Measurements from ENCODE around the gene CLCNKB.

Gene CLCNKB

DNA sequence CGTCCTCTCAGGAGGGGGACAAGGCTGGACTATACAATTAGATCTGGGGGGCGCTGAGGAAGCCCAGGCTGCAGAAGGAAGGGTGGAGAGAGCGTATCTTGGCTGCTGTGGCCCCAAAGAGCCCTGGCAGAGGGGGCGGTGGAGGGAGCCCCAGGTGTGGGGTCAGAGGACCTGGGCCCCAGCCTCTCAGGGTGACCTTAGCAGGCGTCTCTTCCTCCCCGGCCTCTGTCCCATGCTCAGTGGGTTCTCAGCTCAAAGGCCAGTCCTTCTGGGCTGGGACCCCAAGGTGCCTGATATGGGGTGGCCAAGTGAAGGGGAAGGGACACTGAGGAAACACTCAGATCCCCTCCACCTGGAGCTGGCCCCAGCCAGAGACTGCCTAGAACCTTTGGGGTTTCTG is 28.0 kb downstream of the CLCNKB start:
- in situ Hi-C loops (cut with HindIII; ENCODE audit: low sequenced_read_pairs): loop anchor here (25.0 kb wide), 1 partner anchor 166 kb away; the partner anchor contains the start of gene CPLANE2

DNA sequence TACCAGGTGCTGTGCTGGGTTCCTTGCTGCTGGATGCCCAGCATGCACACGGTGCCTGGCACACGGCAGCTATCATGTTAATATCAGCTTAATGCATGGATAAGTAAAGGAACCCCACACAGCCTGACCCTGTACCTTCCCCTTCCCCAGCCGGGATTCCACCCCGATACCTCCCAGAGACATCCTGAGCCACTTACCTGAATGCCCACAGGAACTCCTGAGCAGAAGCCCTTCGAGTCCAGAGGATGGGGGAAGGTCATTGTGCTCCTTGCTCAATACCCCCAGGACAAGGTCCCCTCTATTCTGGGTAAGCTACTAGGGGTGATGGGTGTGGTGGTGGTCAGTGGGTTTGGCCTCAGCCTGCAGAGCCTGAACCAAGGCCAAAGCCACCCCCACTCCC is 28.5 kb downstream of the CLCNKB start:
- in situ Hi-C loops (cut with HindIII; ENCODE audit: low sequenced_read_pairs): loop anchor here (25.0 kb wide), 1 partner anchor 165 kb away; the partner anchor contains the start of gene CPLANE2

DNA sequence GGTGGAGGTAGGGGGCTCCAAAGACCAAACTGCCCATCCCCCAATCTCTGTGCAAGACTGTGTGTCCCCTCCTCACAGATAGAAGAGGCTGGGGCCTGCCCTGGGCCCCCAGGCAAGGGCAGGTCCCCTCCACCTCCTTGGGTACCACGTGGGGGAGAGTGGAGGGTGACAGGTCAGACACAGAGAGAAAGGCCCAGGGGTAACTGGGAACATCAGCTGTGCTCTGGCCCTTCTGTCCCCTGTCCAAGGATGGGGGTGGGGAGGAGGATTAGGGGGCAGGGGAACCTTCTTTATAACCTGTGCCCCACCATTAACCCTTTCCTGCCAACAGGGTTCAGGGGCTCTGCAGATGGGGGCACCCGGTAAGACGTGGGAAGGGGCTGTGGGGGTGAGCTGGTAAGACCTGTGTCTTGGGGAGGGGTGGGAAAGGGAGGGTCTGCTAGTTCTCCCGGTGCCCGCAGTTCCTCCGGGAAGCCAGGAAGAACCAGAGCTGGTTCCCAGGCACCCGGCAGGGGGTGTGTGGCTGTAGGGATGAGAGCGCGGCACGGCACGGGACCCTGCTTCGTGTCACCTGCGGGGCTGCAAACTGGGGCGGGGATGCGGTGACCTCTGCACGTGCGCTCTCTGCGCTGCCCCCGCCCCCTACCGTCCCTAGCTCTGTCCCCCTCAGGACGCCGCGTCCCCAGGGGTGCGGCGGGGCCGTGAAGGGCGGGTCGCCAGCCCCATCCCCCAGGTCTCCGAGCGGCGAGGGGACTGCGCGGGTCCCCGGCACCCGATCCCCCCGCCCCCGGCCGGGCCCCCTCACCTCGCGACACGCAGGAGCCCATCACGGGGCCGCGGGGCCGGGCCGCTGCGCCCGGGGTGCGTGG is 29.3 kb downstream of the CLCNKB start:
- in situ Hi-C loops (cut with HindIII; ENCODE audit: low sequenced_read_pairs): loop anchor here (25.0 kb wide), 1 partner anchor 164 kb away; the partner anchor contains the start of gene CPLANE2

DNA sequence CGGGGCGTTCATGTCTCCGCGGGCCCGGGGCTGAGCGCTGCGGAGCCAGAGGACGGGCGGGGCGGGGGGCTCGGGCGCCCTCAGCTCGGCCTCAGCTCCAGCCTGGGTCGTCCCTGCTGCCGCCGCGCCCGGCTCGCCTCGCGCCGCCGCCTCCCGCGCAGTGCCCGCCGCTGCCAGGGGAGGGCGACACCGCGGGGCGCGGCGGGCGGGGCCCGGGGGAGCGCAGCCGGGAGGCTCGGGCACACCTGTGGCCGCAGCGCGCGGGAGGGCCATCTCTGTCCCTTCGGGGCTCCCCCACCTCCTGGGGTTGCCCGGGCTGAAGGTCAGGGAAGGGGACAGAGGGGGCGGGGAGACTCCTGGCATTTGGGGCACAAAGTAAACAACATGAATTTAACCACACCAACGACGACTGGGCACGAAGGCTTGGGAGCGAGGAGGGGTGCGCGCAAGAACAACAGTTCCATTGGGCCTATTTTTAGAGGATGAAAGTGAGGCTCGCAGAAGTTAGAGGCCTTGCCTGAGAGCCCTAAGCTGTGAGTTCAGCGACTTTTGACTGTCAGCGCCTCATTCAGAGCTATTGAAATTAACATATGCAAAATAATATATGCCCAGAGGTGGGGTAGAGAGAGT is 30.0 kb downstream of the CLCNKB start, which contains the start of gene FAM131C:
Gene FAM131C (minus strand): TSS at position 162 of the 630 bp plus-strand sequence. CDS start 209 bp downstream, outside the sequence.
- in situ Hi-C loops (cut with HindIII; ENCODE audit: low sequenced_read_pairs): loop anchor here (25.0 kb wide), 1 partner anchor 164 kb away; the partner anchor contains the start of gene CPLANE2

DNA sequence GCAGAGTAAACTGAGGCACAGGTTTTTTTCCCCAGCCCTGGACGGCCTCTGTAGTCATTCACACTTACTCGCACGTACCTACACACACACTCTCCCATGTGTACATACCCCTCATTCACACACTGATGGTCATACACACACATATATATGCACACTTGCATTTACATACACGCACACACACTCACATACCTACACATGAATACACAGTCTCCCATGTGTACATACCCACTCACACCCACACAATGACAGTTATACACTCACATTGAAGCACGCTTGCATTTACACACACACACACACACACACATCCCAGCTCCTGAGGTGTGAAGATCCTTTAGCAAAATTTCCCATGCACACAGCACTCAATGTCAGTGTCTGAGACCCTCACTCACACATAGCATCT is 30.6 kb downstream of the CLCNKB start:
- in situ Hi-C loops (cut with HindIII; ENCODE audit: low sequenced_read_pairs): loop anchor here (25.0 kb wide), 1 partner anchor 163 kb away; the partner anchor contains the start of gene CPLANE2

DNA sequence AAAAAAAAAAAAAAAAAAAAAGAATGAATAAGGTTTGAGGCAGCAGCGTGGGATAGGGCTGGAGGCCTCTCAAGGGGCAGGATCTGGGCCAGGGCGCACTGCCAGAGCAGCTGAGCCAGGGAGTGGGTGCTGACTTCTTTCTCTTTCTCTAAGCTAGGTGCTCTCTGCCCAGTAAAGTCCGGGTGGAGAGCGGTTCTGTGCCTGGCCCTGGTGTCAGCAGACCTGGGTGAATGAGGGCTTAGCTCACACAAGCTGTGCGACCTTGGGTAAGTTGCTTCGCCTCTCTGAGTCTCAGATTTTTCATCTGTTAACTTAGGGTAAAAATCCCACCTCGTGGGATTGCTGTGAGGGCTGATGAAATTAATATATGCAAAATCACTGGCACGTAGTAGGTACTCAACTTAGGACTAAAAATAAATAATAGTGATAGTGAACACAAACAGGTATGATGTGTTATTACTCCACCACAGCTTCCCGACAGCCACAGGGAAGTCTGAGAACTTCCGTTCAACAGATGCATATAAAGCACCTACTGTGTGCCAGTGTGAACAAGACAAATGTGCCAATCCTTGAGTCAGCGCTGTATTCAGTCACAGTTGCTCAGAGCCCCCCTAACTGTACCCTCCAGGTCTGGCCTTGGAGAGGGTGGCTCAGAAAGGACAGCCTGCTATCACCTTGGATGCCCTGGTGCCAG is 31.9 kb downstream of the CLCNKB start:
- in situ Hi-C loops (cut with HindIII; ENCODE audit: low sequenced_read_pairs): no loop called here

DNA sequence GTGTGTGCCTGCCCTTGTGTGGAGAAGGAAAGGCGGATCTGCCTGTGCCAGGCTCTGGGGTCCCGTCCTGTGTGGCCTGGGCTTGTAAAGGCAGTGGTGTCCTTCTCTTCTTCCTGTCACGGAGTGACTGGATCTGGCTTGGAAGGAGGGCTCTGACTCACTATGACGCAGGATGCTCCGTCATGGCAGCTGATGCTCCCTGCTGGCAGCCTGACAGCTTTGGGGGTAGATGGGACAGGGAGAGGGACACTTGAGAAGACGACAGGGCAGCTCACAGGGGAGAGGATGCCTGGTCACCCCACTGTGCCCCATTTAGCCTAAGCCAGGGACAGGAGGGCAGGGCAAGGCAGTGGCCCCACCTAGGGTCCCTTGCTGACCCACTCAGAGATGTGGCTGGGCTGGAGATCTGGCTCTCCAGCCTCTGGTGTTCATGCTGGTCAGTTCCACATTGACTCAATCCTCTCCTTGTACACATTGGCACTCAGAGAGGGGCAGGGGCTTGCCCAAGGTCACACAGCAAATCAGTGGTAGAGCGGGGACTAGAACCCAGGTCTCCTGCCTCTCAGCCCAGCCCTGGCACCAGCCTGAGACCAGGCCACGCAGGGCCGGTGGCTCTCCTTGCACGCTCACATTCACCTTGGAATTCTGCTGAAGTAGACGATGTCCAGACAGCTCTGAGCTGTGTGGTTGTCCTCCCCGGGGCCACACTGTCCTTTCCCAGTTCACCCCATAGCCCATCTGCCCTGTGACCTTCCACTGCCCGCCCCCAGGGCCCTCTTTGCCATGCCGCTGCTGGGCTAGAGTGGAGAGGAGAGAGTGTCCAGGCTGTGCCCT is 32.7 kb downstream of the CLCNKB start:
- in situ Hi-C loops (cut with HindIII; ENCODE audit: low sequenced_read_pairs): no loop called here

DNA sequence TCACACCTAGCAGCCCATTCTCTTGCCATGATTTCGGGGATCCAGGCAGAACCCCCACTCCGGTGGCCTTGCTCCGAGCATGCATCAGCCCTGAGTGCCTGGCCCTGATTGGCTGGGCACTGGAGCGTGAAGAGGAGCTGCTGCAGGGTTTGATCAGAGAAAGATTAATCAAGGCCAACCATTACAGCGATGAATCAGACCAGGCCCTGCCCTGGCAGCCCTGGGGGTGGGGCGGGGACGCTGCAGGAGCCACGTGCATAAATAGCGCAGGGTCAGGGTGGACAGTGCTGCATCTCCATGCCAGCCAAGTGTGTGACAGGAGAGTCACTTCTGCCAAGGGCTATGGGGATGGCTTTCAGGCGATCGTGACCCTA is 33.3 kb downstream of the CLCNKB start:
- in situ Hi-C loops (cut with HindIII; ENCODE audit: low sequenced_read_pairs): no loop called here

DNA sequence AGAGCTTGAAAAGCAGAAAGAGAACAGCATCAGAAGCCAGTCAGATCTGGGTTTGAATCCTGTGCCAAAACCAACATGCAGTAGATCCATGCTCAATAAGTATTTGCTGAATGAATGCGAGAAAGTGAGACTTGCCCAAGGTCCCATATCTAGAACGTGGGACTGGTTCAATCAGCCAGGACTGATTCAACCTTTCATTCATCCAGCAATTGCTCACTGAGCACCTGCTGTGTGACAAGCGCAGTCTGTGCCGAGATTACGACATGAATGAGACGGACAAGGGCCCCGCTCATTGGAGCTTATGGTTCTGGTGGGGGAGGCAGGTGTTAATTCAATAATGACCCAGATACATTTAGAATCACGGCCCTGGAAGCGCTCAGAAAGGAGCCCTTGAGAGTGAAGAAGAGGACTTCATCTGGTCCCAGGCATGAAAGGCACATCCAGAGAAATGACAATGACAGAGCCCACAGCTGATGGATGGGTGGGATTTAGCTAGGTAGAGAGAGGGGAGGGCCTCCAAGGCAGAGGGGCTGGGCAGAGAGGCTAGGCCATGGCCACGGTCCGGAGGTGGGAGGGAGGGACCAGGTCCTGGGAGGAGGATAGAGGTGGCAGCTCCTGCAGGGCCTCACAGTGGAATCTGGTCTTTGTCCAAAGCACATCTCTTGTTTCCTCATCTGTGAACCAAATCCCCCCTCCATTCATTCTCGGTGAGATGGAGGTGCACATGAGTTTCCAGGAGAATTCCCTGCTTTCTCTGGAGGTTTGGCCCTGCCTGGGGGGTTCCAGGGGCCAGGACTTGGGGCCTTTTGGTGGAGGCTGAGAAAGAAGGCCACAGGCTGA is 34.0 kb downstream of the CLCNKB start:
- in situ Hi-C loops (cut with HindIII; ENCODE audit: low sequenced_read_pairs): no loop called here

DNA sequence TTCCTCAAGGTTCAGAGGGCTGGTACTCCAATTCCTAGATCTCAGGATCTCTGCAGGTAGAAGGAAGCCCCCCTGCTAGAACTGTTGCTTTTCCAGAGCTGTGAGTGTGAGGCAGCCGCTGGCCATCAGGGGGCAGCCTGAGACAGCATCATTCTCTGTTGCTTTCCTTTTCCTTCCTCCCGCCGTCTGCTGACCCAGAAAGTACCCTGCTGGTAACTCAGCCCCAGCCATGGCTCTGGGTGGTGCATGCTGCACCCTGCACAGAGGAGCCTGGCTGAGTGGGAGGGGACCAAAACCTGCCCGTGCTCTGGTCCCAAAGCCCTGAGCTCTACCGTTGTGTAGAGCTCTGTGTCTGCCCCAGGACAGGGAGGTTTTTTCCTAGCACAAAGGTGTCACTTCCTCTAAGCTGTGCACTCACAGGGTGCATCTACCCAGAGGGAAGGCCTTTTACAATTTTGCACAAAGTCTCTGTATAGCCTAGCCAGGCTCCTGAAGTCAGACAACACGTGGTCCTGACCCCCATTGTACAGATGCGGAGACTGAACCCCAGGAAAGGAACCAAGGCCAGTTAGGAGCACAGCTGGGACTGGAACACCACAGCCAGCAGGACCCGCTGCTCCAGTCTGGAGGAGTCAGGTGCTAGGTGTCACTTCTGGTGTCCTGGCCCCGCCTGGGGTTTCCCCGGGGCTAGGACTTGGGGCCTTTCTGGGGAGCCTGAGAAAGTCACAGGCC is 35.5 kb downstream of the CLCNKB start:
- in situ Hi-C loops (cut with HindIII; ENCODE audit: low sequenced_read_pairs): no loop called here

DNA sequence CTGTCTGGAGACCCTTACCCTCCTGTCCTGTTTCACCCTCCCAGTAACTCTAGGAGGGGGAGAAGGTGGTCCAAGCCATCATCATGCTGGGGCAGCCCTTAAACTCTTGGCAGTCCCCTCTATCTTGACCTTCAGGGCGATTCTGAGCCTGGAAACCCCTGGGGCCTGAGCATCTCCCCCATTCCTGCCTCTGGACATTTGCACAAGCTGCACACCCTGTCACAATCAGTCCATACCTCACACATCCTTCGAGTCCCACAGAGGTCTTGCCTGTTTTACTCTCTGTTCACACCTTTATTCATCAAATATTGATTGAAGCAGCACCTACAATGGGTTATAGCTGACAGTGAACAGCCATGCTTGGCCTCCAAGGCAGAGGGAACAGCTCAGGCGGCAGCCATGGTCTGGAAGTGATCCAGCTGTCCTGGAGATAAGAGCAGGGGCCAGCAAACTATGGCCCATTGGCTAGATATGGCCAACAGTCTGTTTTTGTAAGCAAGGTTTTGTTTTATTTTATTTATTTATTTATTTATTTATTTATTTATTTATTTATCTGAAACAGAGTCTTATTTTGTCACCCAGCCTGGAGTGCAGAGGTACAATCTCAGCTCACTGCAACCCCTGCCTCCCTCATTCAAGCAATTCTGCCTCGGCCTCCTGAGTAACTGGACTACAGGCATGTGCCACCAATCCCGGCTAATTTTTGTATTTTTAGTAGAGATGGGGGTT is 37.0 kb downstream of the CLCNKB start:
- in situ Hi-C loops (cut with HindIII; ENCODE audit: low sequenced_read_pairs): no loop called here

DNA sequence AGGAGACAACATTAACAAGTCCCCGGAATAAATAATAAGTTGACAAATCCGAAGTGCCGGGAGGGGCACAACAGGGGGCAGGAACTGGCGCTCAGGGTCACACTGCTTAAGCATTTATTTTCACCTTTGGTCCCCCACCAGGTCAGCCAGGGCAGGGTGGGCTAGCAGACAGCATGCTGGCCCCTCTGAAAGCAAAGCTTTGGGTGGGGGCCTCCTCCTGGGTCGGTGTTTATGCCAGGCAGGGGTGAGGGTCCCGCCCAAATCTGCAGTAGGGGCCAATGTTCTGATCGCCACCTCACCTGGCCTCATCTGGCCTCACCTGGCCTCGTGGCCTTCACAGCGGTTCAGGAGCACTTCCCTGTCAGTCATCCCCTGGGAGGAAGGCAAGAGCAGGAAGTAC is 38.1 kb downstream of the CLCNKB start:
- in situ Hi-C loops (cut with HindIII; ENCODE audit: low sequenced_read_pairs): no loop called here

DNA sequence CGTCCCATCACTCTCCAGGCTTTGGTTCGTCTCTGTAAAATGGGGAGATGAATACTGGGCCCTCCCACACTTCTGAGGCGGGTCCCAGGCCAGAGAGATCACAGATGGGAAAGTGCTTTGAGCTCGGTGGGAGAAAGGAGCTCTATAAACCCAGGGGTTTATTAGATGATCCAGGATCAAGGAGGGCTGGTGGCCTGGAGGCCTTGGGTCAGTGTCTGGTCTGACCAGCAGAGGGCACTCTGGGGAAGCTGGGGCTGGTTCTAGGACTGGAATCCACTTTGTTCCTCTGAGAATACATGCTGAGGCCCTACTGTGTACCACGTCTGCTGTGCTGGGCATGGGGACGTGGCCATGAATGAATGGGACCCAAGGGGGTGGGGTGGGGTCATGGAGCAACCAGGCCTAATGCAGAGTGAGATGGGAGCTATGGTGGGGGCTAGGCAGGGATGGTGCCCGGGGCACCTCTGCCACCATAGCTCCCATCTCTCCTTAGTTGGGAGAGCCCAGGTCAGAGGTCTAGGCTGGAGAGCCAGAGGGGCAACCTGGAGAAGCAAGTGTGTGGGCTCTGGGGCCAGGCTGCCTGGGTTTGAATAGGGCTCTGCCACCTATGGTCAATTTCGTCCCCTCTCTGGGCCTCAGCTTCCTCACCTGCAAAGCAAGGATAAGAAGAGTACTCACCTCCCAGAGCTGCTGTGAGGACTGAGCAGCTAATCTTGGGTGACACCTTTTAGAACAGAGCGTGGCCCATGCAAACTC is 38.9 kb downstream of the CLCNKB start:
- in situ Hi-C loops (cut with HindIII; ENCODE audit: low sequenced_read_pairs): no loop called here

DNA sequence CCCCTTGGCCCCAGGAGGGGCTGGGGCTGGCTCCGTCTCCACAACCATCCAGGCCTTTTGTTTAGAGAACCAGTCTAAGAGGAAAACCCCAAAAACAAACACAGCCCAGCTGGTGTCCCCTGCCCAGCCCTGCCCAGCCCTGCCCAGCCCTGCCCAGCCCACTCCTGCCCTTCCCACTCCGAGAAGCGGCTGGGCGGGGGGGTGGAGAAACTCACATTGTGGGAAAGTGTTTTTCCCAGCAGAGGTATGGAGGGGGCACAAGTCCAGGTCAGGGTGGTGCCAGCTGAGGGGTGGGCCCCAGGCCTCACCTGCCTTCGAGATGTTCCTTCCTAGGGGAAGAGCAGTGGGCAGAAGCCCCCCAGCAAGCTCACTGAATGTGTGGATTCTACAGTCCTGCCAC is 39.9 kb downstream of the CLCNKB start:
- in situ Hi-C loops (cut with HindIII; ENCODE audit: low sequenced_read_pairs): no loop called here

DNA sequence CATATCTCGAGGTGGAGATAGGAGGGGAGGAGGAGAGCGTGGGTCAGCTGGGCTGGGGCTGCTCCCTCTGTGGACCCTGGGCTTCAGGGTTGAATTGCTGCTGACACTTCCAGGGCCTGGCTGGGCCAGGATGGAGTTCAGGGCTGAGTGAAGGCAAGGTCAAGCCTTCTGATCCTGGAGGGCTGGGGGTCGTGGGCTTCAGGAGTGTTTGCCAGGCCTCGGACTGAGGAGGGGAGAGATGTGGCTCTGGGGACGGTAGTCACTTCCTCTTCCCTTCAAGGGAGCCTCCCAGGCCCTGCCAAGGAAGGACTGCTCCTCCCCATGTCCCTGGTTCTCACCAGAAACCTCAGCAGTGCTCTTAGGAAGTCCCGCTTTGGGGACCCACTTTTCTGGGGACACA is 41.9 kb downstream of the CLCNKB start:
- in situ Hi-C loops (cut with HindIII; ENCODE audit: low sequenced_read_pairs): no loop called here

DNA sequence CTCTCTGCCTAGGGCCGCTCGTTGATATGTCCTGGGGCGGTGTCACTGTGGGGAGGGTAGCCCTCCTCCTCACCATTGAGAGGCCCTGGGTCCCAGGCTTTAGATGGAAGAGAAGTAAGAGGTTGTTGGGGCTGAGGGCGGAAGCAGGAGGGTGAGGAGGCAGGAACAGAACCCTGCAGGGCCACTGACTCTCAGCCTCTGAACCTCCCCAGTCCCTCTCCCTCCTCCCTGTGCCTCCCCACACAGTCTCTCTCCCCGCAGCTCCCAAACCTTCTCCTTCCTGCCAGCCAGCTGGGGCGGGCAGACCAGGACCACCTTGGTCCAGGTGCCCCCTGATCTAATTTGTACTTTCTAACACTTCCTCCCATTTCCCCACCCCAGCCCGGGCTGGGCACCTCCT is 44.2 kb downstream of the CLCNKB start:
- in situ Hi-C loops (cut with HindIII; ENCODE audit: low sequenced_read_pairs): no loop called here

DNA sequence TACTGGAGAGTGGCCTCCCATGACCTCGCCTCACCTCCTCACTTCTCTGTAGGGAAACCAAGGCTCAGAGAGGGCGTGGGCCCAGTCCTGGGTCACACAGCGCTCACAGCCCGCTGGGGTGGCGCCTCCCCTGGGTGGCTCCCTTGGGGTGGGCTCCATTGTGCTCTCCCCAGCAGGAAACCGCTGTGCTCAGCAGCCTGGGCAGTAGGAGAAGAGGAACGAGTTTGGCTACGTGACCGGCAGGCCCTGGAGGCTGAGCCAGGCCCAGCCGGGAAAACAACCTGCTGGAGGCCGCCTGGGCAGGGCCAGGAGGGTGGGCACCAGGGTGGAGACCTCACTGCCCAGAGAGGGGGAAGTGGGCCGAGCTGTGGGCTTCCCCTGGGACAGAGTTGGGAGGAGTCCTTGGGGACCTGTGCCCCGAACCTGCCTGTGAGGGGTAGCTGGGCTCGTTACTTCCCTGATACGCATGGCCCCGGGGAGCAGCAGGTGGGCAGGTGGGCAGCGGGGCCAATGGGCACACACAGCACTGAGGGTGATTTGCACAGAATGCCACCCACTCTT is 44.8 kb downstream of the CLCNKB start:
- in situ Hi-C loops (cut with HindIII; ENCODE audit: low sequenced_read_pairs): no loop called here
